ENCODE data around the gene EPHA6. TPM values are rescaled to one million over a fixed set of nuclear protein-coding genes. Genes with fewer than 3 reads are reported as not detected.

EPHA6 gene
- total RNA-seq, 1 donor from 2014 or later: 1.2 TPM

- no peak overlapping the region for H3K27ac ChIP-seq
- H3K4me1 ChIP-seq: no peaks in the 10 kb centered on the region
- intact Hi-C loops (cut with DNase I): no loop called here
- H3K36me3 ChIP-seq: no peaks in the 10 kb centered on the region
- H3K27me3 ChIP-seq: no peaks in the 10 kb centered on the region
- TF ChIP-seq POLR2AphosphoS5 (IDR thresholded peaks at IDR 0.05; ENCODE audit: insufficient read depth in 1 of 2, low read depth in 1 of 2) (no peak), CTCF (IDR thresholded peaks at IDR 0.05) (no peak), POLR2A (IDR thresholded peaks at IDR 0.05) (no peak)
- no peak for DNase-seq (ENCODE audit: extremely low spot score in 2 of 2)
- H3K4me3 ChIP-seq: no peak overlapping the region
- H3K9me3 ChIP-seq: no peaks in the 10 kb centered on the region
Observed at GRCh38 chr3:97674461-97674860, 860.1 kb downstream of the EPHA6 start.

- intact Hi-C loops (cut with DNase I): no loop called here
- no peak for DNase-seq (ENCODE audit: extremely low spot score in 2 of 2)
- no peak for TF ChIP-seq CTCF (IDR thresholded peaks at IDR 0.05)
- TF ChIP-seq POLR2AphosphoS5 (IDR thresholded peaks at IDR 0.05; ENCODE audit: insufficient read depth in 1 of 2, low read depth in 1 of 2): no peak
- TF ChIP-seq POLR2A (IDR thresholded peaks at IDR 0.05): no peak
- H3K27me3 ChIP-seq: no peaks in the 10 kb centered on the region
- no peaks in the 10 kb centered on the region for H3K9me3 ChIP-seq
- H3K27ac ChIP-seq: no peak overlapping the region
- H3K4me1 ChIP-seq: no peaks in the 10 kb centered on the region
- no peak overlapping the region for H3K4me3 ChIP-seq
- no peaks in the 10 kb centered on the region for H3K36me3 ChIP-seq
Observed at GRCh38 chr3:97680210-97680609, 865.8 kb downstream of the EPHA6 start.

- Histone ChIP-seq H3K27ac (no peak overlapping the region), H3K4me3 (no peak overlapping the region), H3K27me3 (no peaks in the 10 kb centered on the region), H3K4me1 (no peaks in the 10 kb centered on the region), H3K36me3 (no peaks in the 10 kb centered on the region), H3K9me3 (no peaks in the 10 kb centered on the region)
- no peak for DNase-seq (ENCODE audit: extremely low spot score in 2 of 2)
- TF ChIP-seq POLR2AphosphoS5 (IDR thresholded peaks at IDR 0.05; ENCODE audit: insufficient read depth in 1 of 2, low read depth in 1 of 2): no peak
- TF ChIP-seq POLR2A (IDR thresholded peaks at IDR 0.05): no peak
- TF ChIP-seq CTCF (IDR thresholded peaks at IDR 0.05): no peak
- intact Hi-C loops (cut with DNase I): no loop called here
Observed at GRCh38 chr3:97680696-97681095, 866.3 kb downstream of the EPHA6 start.

GRCh38 chr3:97684490-97684889 lies 870.1 kb downstream of the EPHA6 start:
- intact Hi-C loops (cut with DNase I): no loop called here
- Histone ChIP-seq H3K9me3 (no peaks in the 10 kb centered on the region), H3K36me3 (no peaks in the 10 kb centered on the region), H3K27me3 (no peaks in the 10 kb centered on the region), H3K4me3 (no peak overlapping the region), H3K4me1 (no peaks in the 10 kb centered on the region), H3K27ac (no peak overlapping the region)
- TF ChIP-seq POLR2A (IDR thresholded peaks at IDR 0.05): no peak
- TF ChIP-seq POLR2AphosphoS5 (IDR thresholded peaks at IDR 0.05; ENCODE audit: insufficient read depth in 1 of 2, low read depth in 1 of 2): no peak
- TF ChIP-seq CTCF (IDR thresholded peaks at IDR 0.05): no peak
- no peak for DNase-seq (ENCODE audit: extremely low spot score in 2 of 2)

- Histone ChIP-seq H3K36me3 (no peaks in the 10 kb centered on the region), H3K4me3 (no peak overlapping the region), H3K27me3 (no peaks in the 10 kb centered on the region), H3K9me3 (no peaks in the 10 kb centered on the region), H3K4me1 (no peaks in the 10 kb centered on the region), H3K27ac (no peak overlapping the region)
- no peak for TF ChIP-seq CTCF (IDR thresholded peaks at IDR 0.05)
- no peak for TF ChIP-seq POLR2AphosphoS5 (IDR thresholded peaks at IDR 0.05; ENCODE audit: insufficient read depth in 1 of 2, low read depth in 1 of 2)
- no peak for TF ChIP-seq POLR2A (IDR thresholded peaks at IDR 0.05)
- no peak for DNase-seq (ENCODE audit: extremely low spot score in 2 of 2)
- intact Hi-C loops (cut with DNase I): no loop called here
Observed at GRCh38 chr3:97686258-97686657, 871.9 kb downstream of the EPHA6 start.
